ENCODE results near the gene SERPINB2. TPM values are rescaled to one million over a fixed set of nuclear protein-coding genes. Genes with fewer than 3 reads are reported as not detected.

The SERPINB2 gene
- total RNA-seq, 1 donor from 2014 or later: 1.7 TPM

DNA sequence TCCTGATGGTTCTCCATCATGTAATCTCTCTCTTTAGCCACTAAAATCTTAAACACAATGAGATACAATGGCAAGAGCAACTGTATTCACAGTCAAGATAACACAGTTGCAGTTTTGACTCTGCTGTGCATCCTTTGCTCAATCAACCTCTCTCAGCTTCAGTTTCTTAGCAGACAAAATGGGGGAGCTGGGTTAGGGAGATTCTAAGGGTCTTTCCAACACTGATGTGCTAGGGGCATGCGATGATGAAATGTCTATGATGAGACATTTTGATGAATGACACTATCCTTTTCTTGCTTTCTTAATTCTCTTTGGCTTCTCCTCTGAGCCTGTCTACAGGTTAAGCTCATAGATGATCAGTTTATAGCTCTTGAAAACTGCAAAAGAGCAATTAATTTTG, 21.4 kb downstream of the SERPINB2 start:
- no peak overlapping the region for H2AFZ ChIP-seq (ENCODE audit: low read depth, low read length)
- no peak overlapping the region for H3K27ac Mint-ChIP-seq (ENCODE audit: unreplicated experiment)
- H3K27ac ChIP-seq (ENCODE audit: low read depth, low read length): no peak overlapping the region
- H3K4me2 ChIP-seq (ENCODE audit: low read length): no peak overlapping the region
- TF ChIP-seq EZH2 (IDR thresholded peaks at IDR 0.05; ENCODE audit: insufficient read depth, low read length): no peak
- TF ChIP-seq, protein P1, sequence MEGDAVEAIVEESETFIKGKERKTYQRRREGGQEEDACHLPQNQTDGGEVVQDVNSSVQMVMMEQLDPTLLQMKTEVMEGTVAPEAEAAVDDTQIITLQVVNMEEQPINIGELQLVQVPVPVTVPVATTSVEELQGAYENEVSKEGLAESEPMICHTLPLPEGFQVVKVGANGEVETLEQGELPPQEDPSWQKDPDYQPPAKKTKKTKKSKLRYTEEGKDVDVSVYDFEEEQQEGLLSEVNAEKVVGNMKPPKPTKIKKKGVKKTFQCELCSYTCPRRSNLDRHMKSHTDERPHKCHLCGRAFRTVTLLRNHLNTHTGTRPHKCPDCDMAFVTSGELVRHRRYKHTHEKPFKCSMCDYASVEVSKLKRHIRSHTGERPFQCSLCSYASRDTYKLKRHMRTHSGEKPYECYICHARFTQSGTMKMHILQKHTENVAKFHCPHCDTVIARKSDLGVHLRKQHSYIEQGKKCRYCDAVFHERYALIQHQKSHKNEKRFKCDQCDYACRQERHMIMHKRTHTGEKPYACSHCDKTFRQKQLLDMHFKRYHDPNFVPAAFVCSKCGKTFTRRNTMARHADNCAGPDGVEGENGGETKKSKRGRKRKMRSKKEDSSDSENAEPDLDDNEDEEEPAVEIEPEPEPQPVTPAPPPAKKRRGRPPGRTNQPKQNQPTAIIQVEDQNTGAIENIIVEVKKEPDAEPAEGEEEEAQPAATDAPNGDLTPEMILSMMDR (IDR thresholded peaks at IDR 0.05; ENCODE audit: insufficient read depth, low read depth, low read length): no peak
- FAIRE-seq (no peak), DNase-seq (ENCODE audit: low read depth) (no peak)
- no peaks in the 10 kb centered on the region for H3K4me1 Mint-ChIP-seq (ENCODE audit: low read depth, unreplicated experiment)
- peaks cover 1% of the 10 kb centered on the region for H3K27me3 Mint-ChIP-seq (ENCODE audit: low read depth, unreplicated experiment)
- no peaks in the 10 kb centered on the region for H4K20me1 ChIP-seq (ENCODE audit: insufficient read depth, low read length)
- no peaks in the 10 kb centered on the region for H3K9me3 ChIP-seq (ENCODE audit: insufficient read depth, low read depth, low read length)
- no peak overlapping the region for H3K4me3 Mint-ChIP-seq (ENCODE audit: unreplicated experiment)
- H3K4me1 ChIP-seq (ENCODE audit: insufficient read depth, low read length): no peaks in the 10 kb centered on the region
- H3K79me2 ChIP-seq (ENCODE audit: insufficient read depth, low read length): no peaks in the 10 kb centered on the region
- no peak overlapping the region for H3K9ac ChIP-seq (ENCODE audit: low read length)
- no peaks in the 10 kb centered on the region for H3K36me3 Mint-ChIP-seq (ENCODE audit: low read depth, unreplicated experiment)
- H3K4me3 ChIP-seq (ENCODE audit: insufficient read depth, low read depth, low read length): no peak overlapping the region
- no peaks in the 10 kb centered on the region for H3K27me3 ChIP-seq (ENCODE audit: insufficient read depth, low read length)
- no peaks in the 10 kb centered on the region for H3K36me3 ChIP-seq (ENCODE audit: insufficient read depth, low read length)
- H3K9me3 Mint-ChIP-seq (ENCODE audit: unreplicated experiment): peaks cover 2% of the 10 kb centered on the region

DNA sequence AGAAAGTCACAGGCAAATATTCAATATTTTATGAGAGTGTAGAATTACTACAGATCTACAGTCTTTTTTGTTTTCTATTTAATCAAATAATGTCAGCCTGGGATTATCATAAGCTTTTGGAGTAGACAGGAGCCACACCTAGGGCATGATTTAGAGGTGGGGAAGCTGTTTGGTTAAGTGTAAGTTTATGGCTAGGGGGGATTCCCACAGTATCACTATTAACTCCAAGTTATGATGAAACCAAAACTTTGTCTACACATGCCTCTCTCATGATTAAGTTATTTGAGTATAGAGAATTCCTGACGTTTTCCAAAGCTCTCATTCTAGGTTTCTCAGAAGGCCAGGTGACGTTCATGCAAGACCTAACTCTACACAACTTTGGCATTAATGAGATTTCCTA, 22.4 kb downstream of the SERPINB2 start:
- Mint-ChIP-seq H3K4me3 (ENCODE audit: unreplicated experiment) (no peak overlapping the region), H3K9me3 (ENCODE audit: unreplicated experiment) (peaks cover 2% of the 10 kb centered on the region), H3K4me1 (ENCODE audit: low read depth, unreplicated experiment) (no peaks in the 10 kb centered on the region), H3K36me3 (ENCODE audit: low read depth, unreplicated experiment) (no peaks in the 10 kb centered on the region), H3K27me3 (ENCODE audit: low read depth, unreplicated experiment) (peaks cover 1% of the 10 kb centered on the region), H3K27ac (ENCODE audit: unreplicated experiment) (no peak overlapping the region)
- H2AFZ ChIP-seq (ENCODE audit: low read depth, low read length): no peak overlapping the region
- DNase-seq (ENCODE audit: low read depth) (no peak), FAIRE-seq (no peak)
- no peak overlapping the region for H3K9ac ChIP-seq (ENCODE audit: low read length)
- no peaks in the 10 kb centered on the region for H3K79me2 ChIP-seq (ENCODE audit: insufficient read depth, low read length)
- H3K27ac ChIP-seq (ENCODE audit: low read depth, low read length): no peak overlapping the region
- H3K4me2 ChIP-seq (ENCODE audit: low read length): no peak overlapping the region
- H4K20me1 ChIP-seq (ENCODE audit: insufficient read depth, low read length): no peaks in the 10 kb centered on the region
- no peaks in the 10 kb centered on the region for H3K36me3 ChIP-seq (ENCODE audit: insufficient read depth, low read length)
- no peaks in the 10 kb centered on the region for H3K27me3 ChIP-seq (ENCODE audit: insufficient read depth, low read length)
- H3K4me3 ChIP-seq (ENCODE audit: insufficient read depth, low read depth, low read length): no peak overlapping the region
- H3K9me3 ChIP-seq (ENCODE audit: insufficient read depth, low read depth, low read length): no peaks in the 10 kb centered on the region
- TF ChIP-seq, protein P1 (IDR thresholded peaks at IDR 0.05; ENCODE audit: insufficient read depth, low read depth, low read length): no peak
- no peak for TF ChIP-seq EZH2 (IDR thresholded peaks at IDR 0.05; ENCODE audit: insufficient read depth, low read length)
- no peaks in the 10 kb centered on the region for H3K4me1 ChIP-seq (ENCODE audit: insufficient read depth, low read length)

DNA sequence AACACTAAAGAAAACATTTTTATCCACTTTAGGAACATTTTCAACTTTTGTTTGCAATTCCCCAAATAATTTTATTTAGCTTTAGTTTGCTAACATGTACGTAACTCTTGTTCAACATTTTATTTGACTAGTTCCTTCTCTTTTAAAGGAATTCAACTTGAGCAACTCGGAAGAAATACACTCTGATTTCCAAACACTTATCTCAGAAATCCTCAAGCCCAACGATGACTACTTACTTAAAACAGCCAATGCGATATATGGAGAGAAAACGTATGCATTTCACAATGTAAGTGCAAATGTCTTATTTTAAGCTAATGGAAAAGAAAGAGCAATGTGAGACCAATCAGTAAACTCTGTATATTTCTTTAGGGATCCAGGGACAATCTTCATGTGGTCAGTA, 30.3 kb downstream of the SERPINB2 start:
- Mint-ChIP-seq H3K4me3 (ENCODE audit: unreplicated experiment) (no peak overlapping the region), H3K27ac (ENCODE audit: unreplicated experiment) (no peak overlapping the region), H3K9me3 (ENCODE audit: unreplicated experiment) (no peaks in the 10 kb centered on the region), H3K4me1 (ENCODE audit: low read depth, unreplicated experiment) (no peaks in the 10 kb centered on the region), H3K36me3 (ENCODE audit: low read depth, unreplicated experiment) (no peaks in the 10 kb centered on the region), H3K27me3 (ENCODE audit: low read depth, unreplicated experiment) (peaks cover 1% of the 10 kb centered on the region)
- Histone ChIP-seq H3K9me3 (ENCODE audit: insufficient read depth, low read depth, low read length) (no peaks in the 10 kb centered on the region), H4K20me1 (ENCODE audit: insufficient read depth, low read length) (no peaks in the 10 kb centered on the region), H3K4me1 (ENCODE audit: insufficient read depth, low read length) (no peaks in the 10 kb centered on the region), H3K4me3 (ENCODE audit: insufficient read depth, low read depth, low read length) (no peak overlapping the region), H2AFZ (ENCODE audit: low read depth, low read length) (no peak overlapping the region), H3K36me3 (ENCODE audit: insufficient read depth, low read length) (no peaks in the 10 kb centered on the region), H3K79me2 (ENCODE audit: insufficient read depth, low read length) (no peaks in the 10 kb centered on the region), H3K9ac (ENCODE audit: low read length) (no peak overlapping the region), H3K4me2 (ENCODE audit: low read length) (no peak overlapping the region), H3K27ac (ENCODE audit: low read depth, low read length) (no peak overlapping the region), H3K27me3 (ENCODE audit: insufficient read depth, low read length) (no peaks in the 10 kb centered on the region)
- DNase-seq (ENCODE audit: low read depth): no peak
- FAIRE-seq: no peak
- TF ChIP-seq EZH2 (IDR thresholded peaks at IDR 0.05; ENCODE audit: insufficient read depth, low read length): no peak
- TF ChIP-seq, protein P1 (IDR thresholded peaks at IDR 0.05; ENCODE audit: insufficient read depth, low read depth, low read length): no peak

Measured in astrocyte (in vitro differentiated cells and primary cell).